Smooth muscle cell of the pulmonary artery (primary cell): ENCODE measurements around the gene PRPF18. TPM values are rescaled to one million over a fixed set of nuclear protein-coding genes. Genes with fewer than 3 reads are reported as not detected.

Source experiments
- total RNA-seq: library from RNA; depleted of rRNA; stranded (reverse); fragments of >200 nt; gene quantifications from 2 replicates; pipeline ENCODE4 v1.2.3, GENCODE V29; 2014

PRPF18 gene, protein sequence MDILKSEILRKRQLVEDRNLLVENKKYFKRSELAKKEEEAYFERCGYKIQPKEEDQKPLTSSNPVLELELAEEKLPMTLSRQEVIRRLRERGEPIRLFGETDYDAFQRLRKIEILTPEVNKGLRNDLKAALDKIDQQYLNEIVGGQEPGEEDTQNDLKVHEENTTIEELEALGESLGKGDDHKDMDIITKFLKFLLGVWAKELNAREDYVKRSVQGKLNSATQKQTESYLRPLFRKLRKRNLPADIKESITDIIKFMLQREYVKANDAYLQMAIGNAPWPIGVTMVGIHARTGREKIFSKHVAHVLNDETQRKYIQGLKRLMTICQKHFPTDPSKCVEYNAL
- total RNA-seq = 22.4 and 28.9 TPM in 2 replicates

DNA sequence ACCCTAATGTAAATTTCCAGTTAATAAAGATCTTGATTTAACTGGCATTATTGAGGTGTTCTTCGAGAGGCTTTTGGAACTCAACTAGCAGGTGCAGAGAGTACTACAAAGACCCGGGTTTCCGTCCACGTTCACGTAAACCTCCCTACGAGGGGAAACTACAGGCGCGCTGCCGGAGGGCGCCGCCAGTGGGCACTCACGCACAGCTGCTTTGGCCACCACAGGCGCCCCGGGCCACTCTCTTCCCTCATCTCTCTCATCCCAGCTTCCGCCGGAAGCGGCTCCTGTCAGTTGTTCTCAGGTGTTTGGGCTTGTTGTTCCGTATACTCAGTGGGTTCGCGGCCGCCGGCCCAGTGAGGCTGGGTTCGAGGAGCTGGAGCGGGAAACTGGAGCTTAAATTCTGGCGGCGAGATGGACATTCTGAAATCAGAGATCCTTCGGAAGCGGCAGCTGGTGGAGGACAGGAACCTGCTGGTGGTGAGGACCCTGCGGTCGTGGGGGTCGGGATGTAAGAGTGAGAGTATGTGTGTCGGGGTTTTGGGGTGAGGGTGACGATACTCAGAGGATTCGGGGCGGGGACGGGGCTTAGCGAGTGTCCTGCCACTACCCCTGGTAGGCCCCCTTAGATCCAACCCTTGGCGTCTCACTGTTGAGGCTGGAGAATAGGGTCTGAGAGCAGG, at the start of gene PRPF18:
Gene PRPF18, plus strand, starts transcription at position 290 of the 680 bp plus-strand sequence. Its CDS starts 122 bp downstream, at position 412.

Other genes with a start within 250 kb of the PRPF18 start
- gene SEPHS1, start 238.7 kb upstream of the PRPF18 start, total RNA-seq = 24.5 and 26.0 TPM in 2 replicates
- 4.0 and 7.6 TPM in 2 replicates for gene BEND7, start 58.0 kb upstream of the PRPF18 start, total RNA-seq